ENCODE measurements around the gene PRKG1.
"Not testable (repeated sequence)": the region's sequence is repeated elsewhere in the genome, so short reads cannot be mapped to it uniquely, and the experiment has no call there.

Gene PRKG1

DNA sequence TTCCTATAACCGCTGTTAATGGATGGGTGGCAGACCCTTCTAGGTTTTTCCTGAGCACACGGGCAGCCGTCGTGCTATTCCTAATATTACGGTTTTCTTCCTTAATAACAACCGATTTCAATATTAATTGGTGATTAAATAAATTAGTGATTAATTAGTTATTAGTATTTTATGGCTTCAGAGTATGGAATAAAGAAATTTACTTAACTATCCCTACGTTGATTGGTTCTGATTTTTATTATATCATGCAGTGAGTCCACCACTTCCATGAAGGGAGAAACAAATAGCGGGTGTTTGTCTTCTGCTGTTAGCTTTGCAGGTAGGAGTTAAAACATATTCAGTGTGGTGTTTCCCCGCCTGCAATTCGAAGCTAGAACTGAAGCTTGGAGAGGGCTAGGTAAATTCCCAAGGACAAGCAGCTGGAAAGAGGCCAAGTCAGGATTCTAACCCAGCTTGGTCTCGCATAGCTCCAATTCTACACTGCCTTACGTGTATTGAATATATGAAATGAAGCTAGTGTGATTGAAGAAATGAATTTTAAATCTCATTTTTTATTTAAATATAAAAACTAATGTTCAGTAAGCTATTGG, 626.0 kb downstream of the PRKG1 start:
- peak; percentile 70 for DNase-seq (ENCODE audit: low spot score)

DNA sequence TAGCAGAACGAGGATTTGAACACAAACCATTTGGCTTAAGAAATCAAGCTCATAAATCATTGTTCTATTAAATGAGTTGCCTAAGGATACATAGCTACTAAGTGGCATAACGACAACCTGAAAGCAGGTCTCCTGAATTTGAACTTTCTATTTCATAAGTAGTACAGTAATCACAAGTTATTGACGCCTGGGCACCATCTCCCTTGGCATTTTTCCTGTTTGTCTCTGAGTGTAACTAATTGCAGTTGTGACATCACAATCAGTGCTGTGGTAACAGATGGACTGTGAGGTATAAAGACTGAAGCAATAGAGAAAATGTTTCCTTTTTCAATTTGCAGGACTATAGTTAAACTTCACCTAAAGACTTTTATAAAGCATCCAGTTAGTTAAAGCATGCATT, 631.5 kb downstream of the PRKG1 start:
- no peak for DNase-seq (ENCODE audit: low spot score)

DNA sequence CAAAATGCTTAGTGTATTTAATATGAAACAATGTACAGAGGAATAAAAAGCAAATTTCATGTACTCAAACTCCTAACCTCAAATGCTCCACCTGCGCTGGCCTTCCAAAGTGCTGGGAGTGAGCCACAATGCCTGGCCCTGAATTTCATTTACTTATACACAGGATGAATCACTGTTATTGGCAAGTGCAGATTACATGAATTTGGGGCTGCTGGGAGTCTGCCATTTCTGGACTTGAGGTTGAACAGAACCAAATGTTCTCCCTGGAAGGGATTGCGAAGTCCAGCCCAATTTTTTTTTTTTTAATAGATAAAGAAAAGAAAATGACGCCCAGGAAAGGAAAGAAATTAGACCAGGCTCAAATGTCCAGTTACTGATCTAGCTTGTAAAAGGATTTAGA, 631.9 kb downstream of the PRKG1 start:
- DNase-seq (ENCODE audit: low spot score): no peak

- no peak for DNase-seq (ENCODE audit: low spot score)
These were observed 633.1 kb downstream of the PRKG1 start for GRCh38 chr10:51707392-51707791.

GRCh38 chr10:51707821-51708424, 633.6 kb downstream of the PRKG1 start:
- DNase-seq (ENCODE audit: low spot score): no peak

GRCh38 chr10:51708609-51709008, 634.3 kb downstream of the PRKG1 start:
- no peak for DNase-seq (ENCODE audit: low spot score)

DNA sequence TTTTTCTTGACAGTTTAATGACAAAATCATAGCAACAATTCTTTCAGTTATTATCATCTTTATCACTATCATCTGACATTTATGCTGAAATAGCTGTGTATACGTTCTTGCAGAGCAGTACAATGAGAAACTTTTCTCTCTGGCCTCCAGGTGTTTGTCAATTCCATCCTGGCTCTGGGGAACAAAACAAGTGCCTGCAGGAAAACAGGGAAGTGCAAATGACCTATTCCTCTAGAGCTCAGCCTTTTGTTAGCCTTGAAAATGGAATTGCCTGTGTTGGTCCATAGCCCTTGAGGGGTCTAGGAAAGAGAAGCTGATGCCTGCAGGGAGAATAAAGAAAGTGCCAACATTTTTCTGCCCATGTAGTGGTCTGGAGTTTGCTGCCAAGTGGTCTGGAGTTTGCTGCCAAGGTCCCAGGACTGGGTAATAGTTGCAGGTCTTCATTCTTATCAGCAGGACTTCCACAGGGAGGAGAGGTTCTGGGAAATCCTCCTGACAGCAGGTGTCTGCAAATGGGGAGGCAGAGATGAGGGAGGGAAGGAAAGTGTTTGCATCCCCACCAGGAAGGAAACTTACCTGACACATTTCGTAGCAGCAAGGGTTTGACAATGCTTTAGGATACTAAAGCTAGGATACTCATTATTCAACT, 635.2 kb downstream of the PRKG1 start:
- DNase-seq (ENCODE audit: low spot score): no peak

GRCh38 chr10:51711519-51711891, 637.2 kb downstream of the PRKG1 start:
- no peak for DNase-seq (ENCODE audit: low spot score)

DNA sequence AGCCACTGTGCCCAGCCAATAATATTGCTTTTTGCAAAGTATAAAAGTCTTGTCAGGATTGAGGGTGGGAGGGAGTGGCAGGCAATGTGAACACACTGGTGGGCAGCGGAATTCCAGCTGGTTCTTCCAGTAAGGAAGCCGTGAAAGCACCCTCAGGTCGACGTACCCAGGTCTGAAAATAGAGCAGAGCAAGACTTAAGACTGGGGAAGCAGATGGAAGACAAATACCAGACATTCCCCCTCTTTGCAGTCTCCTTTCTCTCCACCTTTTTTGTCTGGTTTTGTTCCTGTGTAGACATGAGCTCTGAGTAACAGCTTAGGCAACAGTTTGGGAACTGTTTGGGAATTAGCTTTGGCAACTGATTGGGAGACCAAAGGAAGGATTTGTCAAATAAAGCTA, 642.7 kb downstream of the PRKG1 start:
- DNase-seq (ENCODE audit: low spot score): no peak

GRCh38 chr10:51718804-51719291, 644.6 kb downstream of the PRKG1 start:
- DNase-seq (ENCODE audit: low spot score): peak; percentile 88

DNA sequence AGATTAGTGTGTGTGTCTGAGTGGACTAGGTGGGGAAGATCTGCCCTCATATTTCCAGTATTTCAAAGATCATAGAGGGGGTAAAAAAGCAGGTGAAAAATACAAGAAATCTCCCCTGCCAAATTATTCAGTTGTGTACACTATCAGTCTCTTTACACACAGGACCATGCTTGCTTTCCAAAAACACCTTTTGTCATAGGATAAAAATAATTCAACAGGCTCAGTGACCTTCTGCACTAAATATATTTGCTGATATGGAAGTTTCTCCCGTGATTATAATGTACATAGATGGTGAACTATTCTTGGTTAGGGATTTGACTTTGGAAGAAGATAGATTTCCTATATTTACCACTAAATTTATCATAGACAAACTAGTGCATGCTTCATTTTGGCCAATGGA, 649.8 kb downstream of the PRKG1 start:
- no peak for DNase-seq (ENCODE audit: low spot score)

DNA sequence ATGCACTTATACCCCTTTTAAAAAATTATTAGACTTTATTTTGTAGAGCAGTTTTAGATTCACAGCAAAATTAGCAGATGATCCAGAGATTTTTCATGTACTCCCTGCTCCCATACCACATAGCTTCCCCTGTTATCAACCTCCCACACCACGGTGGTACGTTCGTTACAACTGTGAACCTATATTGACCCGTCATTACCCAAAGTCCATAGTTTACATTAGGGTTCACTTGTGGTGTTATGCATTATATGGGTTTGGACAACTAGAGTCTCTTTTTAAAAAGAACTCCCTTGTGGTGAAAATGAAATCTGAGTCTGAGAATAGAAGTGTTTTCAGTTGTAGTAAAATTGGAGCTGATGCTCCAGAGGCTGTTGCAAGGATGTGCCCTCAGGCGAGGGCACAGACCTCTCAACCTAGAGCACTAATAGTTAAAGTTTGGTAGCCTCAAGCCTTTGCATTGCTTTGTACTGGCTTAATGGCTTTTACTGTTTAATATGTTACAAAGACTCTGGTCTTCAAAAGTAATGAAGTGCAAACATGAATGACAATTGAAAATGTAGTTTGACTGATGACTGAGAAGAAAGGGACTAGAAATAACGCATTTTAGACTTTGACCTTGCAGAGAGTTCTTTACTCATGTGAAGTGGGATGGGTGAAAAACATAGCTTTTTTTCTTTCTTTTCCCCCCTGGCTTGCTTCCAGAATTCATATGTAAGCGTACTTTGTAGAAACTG, 655.7 kb downstream of the PRKG1 start:
- no peak for DNase-seq (ENCODE audit: low spot score)

- peak; percentile 10 for DNase-seq (ENCODE audit: low spot score)
These were observed 658.8 kb downstream of the PRKG1 start for GRCh38 chr10:51733057-51733456.

DNA sequence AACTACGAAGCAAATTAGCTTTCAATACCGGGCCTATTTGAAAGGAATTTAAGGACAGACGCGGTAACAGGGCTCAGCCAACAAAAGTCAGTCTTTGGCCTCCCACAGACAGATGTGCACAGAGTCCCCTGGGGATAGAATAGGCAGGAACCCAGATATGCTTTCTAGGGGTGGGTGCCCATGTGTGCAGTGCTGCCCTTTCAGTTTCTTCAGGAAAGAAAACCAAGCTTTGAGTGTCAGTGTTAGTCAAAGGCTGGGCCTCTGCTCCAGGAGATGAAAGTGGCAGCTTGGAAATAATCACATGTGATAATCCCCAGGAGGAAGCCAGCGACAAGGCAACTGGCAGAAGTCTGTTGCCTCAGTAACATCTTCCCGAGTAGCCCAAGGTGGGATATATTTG, 668.9 kb downstream of the PRKG1 start:
- DNase-seq (ENCODE audit: low spot score): no peak

GRCh38 chr10:51744235-51745000, 670.1 kb downstream of the PRKG1 start:
- no peak for DNase-seq (ENCODE audit: low spot score)

DNA sequence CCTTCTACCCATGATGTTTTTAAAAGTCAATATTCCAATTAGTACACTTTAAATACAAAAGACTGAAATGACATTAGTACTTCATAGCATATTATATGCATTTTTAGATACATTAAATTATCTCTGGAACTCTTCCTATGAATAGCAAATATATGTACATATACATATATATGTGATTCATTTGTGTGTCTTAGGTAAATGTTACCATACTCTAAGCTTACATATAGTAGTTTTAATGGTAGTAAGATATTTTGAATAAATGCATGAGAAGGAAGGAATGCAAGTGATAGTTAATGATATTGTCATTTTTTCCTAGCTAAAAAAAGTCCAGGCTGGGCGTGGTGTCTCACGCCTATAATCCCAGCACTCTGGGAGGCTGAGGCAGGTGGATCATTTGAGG, 671.1 kb downstream of the PRKG1 start:
- DNase-seq (ENCODE audit: low spot score): no peak

DNA sequence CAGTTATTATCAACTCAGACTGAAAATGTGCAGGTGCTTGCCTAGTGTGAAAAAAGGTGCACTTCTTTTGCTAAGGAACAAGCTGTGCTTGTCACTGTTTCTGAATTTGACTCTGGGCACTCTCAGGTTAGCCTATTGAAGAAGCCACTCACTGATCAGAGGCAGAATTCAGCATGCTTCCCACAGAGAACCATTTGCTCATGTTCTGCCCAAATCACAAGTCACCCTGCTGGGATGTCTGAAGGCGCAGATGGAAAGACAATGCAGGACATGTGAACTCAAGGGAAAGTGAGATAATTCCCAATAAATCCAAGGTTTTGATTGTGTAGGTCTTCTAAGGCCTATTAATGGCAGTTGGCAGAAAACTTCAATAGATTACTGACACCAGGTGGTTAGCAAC, 672.9 kb downstream of the PRKG1 start:
- no peak for DNase-seq (ENCODE audit: low spot score)

DNA sequence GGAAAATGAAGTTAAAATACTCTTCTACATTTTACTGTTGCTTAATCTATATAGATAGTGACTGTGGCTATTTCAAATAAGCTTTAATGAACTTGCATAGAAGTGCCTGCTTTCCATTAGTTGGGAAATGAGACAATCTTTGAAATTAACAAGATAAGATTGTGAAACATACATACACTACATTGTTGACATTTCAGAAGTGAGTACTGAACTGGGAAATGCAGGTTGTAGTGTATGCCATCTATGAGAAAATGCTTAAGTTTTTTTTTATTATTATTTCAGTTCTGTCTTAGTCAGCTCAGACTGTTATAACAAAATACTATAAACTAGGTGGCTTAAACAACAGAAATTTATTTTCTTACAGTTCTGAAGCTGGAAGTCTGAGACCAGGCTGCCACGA, 674.7 kb downstream of the PRKG1 start:
- DNase-seq (ENCODE audit: low spot score): no peak

- no peak for DNase-seq (ENCODE audit: low spot score)
These were observed 684.1 kb downstream of the PRKG1 start for GRCh38 chr10:51758366-51758765.

GRCh38 chr10:51758838-51759237, 684.6 kb downstream of the PRKG1 start:
- not testable (repeated sequence) for DNase-seq (ENCODE audit: low spot score)

DNA sequence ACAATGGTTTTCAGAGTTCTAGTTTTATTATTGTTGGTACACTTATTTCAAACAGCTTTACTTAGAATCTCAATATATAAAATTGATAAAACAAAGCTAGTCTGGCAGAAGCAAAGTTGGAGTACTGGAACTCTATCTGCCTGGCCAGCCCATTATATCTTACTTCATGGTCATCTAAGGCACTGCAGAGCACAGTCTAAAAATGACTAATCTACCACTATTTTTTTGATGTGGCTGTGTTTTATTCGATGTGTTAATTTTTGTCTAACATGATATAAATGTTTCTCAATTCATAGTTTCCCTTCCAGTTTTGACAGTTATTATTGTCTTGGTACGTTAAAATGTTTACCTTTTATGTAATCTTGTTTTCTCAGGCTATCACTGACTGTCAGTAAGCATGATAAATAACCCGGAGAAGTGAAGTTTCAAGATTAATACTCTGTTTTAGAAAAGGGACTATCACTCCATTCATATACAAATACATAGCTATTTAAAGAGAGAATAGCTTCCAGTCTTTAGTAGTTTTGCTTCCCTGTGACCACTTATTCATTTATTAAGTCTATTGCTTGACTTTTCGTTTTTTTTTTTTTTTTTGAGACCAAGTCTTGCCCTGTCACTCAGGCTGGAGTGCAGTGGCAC, 685.7 kb downstream of the PRKG1 start:
- no peak for DNase-seq (ENCODE audit: low spot score)

Data from kidney tubule cell (primary cell).